Neuronal stem cell (in vitro differentiated cells): ENCODE measurements around the gene CHL1.

ENCODE experiments used
- DNase-seq: peaks from one replicate; pipeline ENCODE4 v3.0.0-alpha.2; 2013; ENCODE audit warnings: low spot score
- H2AFZ ChIP-seq: one replicate; pipeline ENCODE4 v1.6.1; 2013; ENCODE audit warnings: mild to moderate bottlenecking, low read length, inconsistent platforms
- H2AK5ac ChIP-seq: 2 replicates; pipeline ENCODE4 v1.6.1; 2013; ENCODE audit warnings: low read depth, mild to moderate bottlenecking, inconsistent platforms, low read length, moderate library complexity, mixed read lengths
- H2BK120ac ChIP-seq: 2 replicates; pipeline ENCODE4 v1.6.1; 2013; ENCODE audit warnings: low read depth, mild to moderate bottlenecking, inconsistent platforms, low read length, moderate library complexity, mixed read lengths
- H2BK12ac ChIP-seq: one replicate; pipeline ENCODE4 v1.6.1; 2013; ENCODE audit warnings: low read length, inconsistent platforms
- H2BK15ac ChIP-seq: 2 replicates; pipeline ENCODE4 v1.6.1; 2013; ENCODE audit warnings: mild to moderate bottlenecking, low read length, inconsistent platforms, mixed read lengths
- H2BK5ac ChIP-seq: one replicate; pipeline ENCODE4 v1.6.1; 2013; ENCODE audit warnings: inconsistent platforms, mild to moderate bottlenecking, low read length, moderate library complexity
- H3K14ac ChIP-seq: one replicate; pipeline ENCODE4 v1.6.1; 2013; ENCODE audit warnings: low read length, inconsistent platforms
- H3K18ac ChIP-seq: 2 replicates; pipeline ENCODE4 v1.6.1; 2013; ENCODE audit warnings: low read length, inconsistent platforms
- H3K23ac ChIP-seq: 2 replicates; pipeline ENCODE4 v1.6.1; 2013; ENCODE audit warnings: low read depth, mild to moderate bottlenecking, mixed read lengths, low read length, inconsistent platforms; ENCODE audit not compliant: poor library complexity
- H3K27ac ChIP-seq: replicated peaks from 3 replicates; pipeline ENCODE4 v1.5.1; 2013; ENCODE audit warnings: low read length, inconsistent platforms
- H3K27me3 ChIP-seq, 3 experiments: 2 replicates each; pipeline ENCODE4 v1.6.1; 2013; ENCODE audit warnings: low read length in 3 of 3, mild to moderate bottlenecking in 2 of 3, inconsistent platforms in 1 of 3, low read depth in 1 of 3, mixed read lengths in 1 of 3, moderate library complexity in 1 of 3; ENCODE audit not compliant: control insufficient read depth in 3 of 3, insufficient read depth in 3 of 3
- H3K36me3 ChIP-seq, 2 donors: replicated peaks in 1 of 2; 2 replicates each; pipeline ENCODE4 v1.6.1; 2013; ENCODE audit warnings: low read length in 2 of 2; ENCODE audit not compliant: control insufficient read depth in 2 of 2, insufficient read depth in 2 of 2
- H3K4ac ChIP-seq: 2 replicates; pipeline ENCODE4 v1.6.1; 2013; ENCODE audit warnings: inconsistent platforms, mild to moderate bottlenecking, low read length, moderate library complexity
- H3K4me1 ChIP-seq, 2 donors: 1 replicate in 1 of 2; 2 replicates in 1 of 2; pipeline ENCODE4 v1.6.1; 2013; ENCODE audit warnings: low read length in 2 of 2, low read depth in 1 of 2; ENCODE audit not compliant: control insufficient read depth in 2 of 2, insufficient read depth in 1 of 2
- H3K4me2 ChIP-seq: one replicate; pipeline ENCODE4 v1.6.1; 2013; ENCODE audit warnings: mild to moderate bottlenecking, low read length, inconsistent platforms; ENCODE audit not compliant: insufficient read depth, poor library complexity, severe bottlenecking
- H3K4me3 ChIP-seq, 2 donors: 2 replicates each; pipeline ENCODE4 v1.5.1; 2013; ENCODE audit warnings: low read length in 2 of 2, mild to moderate bottlenecking in 2 of 2, inconsistent platforms in 1 of 2, moderate library complexity in 1 of 2
- H3K79me1 ChIP-seq: one replicate; pipeline ENCODE4 v1.6.1; 2013; ENCODE audit warnings: low read depth, mild to moderate bottlenecking, inconsistent platforms, low read length, moderate library complexity
- H3K9ac ChIP-seq: one replicate; pipeline ENCODE4 v1.6.1; 2013; ENCODE audit warnings: mild to moderate bottlenecking, low read depth, low read length, inconsistent platforms; ENCODE audit not compliant: poor library complexity
- H3K9me3 ChIP-seq, 2 donors: replicated peaks in 1 of 2; 2 replicates each; pipeline versions ENCODE3 to v1.6.1; 2013; ENCODE audit warnings: low read length in 2 of 2, mild to moderate bottlenecking in 2 of 2, inconsistent platforms in 1 of 2, low read depth in 1 of 2, mixed read lengths in 1 of 2, moderate library complexity in 1 of 2; ENCODE audit not compliant: control insufficient read depth in 2 of 2, insufficient read depth in 1 of 2
- H4K8ac ChIP-seq: one replicate; pipeline ENCODE4 v1.6.1; 2013; ENCODE audit warnings: low read depth, mild to moderate bottlenecking, inconsistent platforms, low read length, moderate library complexity
- H4K91ac ChIP-seq: one replicate; pipeline ENCODE4 v1.6.1; 2013; ENCODE audit warnings: low read length, low read depth, mild to moderate bottlenecking, inconsistent platforms; ENCODE audit not compliant: poor library complexity
- WGBS, 2 donors: extraction: QIAGEN DNeasy Blood & Tissue Kit; methylation state at CpG; one replicate each; pipeline ENCODE4 v1.1.7; 2013; ENCODE audit warnings: missing lambda C conversion rate in 2 of 2, mixed read lengths in 1 of 2; ENCODE audit not compliant: insufficient read length in 2 of 2, insufficient replicate concordance in 1 of 2; ENCODE audit errors: extremely low coverage in 2 of 2; 5-methylcytosine and 5-hydroxymethylcytosine counted together

The CHL1 gene

GRCh38 chr3:447671-448070 is 251.1 kb downstream of the CHL1 start:
- WGBS, 2 donors: no CpG with 5 or more reads among the region's 5 CpGs
- Histone ChIP-seq H3K36me3 (no peaks in the 10 kb centered on the region), H2BK120ac (no peak overlapping the region), H3K27ac (no peak overlapping the region), H3K14ac (no peak overlapping the region), H3K9me3 (no peaks in the 10 kb centered on the region), H4K8ac (no peak overlapping the region), H3K4me2 (no peak overlapping the region), H3K18ac (no peak overlapping the region), H3K27me3 (no peaks in the 10 kb centered on the region), H4K91ac (no peak overlapping the region), H2AK5ac (no peak overlapping the region), H2BK15ac (no peak overlapping the region), H3K4me1 (no peaks in the 10 kb centered on the region), H3K9ac (no peak overlapping the region), H3K23ac (no peak overlapping the region), H3K4ac (no peak overlapping the region), H2BK12ac (no peak overlapping the region), H3K79me1 (no peaks in the 10 kb centered on the region), H2AFZ (no peak overlapping the region), H2BK5ac (no peak overlapping the region), H3K4me3 (no peak overlapping the region)
- no peak for DNase-seq

GRCh38 chr3:449711-450110 is 253.1 kb downstream of the CHL1 start:
- Histone ChIP-seq H3K4ac (no peak overlapping the region), H2AFZ (no peak overlapping the region), H2BK5ac (no peak overlapping the region), H3K9me3 (no peaks in the 10 kb centered on the region), H3K27ac (no peak overlapping the region), H3K4me2 (no peak overlapping the region), H3K14ac (no peak overlapping the region), H3K23ac (no peak overlapping the region), H3K79me1 (no peaks in the 10 kb centered on the region), H2BK120ac (no peak overlapping the region), H3K18ac (no peak overlapping the region), H2BK12ac (no peak overlapping the region), H4K8ac (no peak overlapping the region), H2AK5ac (no peak overlapping the region), H4K91ac (no peak overlapping the region), H2BK15ac (no peak overlapping the region), H3K4me3 (no peak overlapping the region), H3K4me1 (no peaks in the 10 kb centered on the region), H3K36me3 (no peaks in the 10 kb centered on the region), H3K9ac (no peak overlapping the region), H3K27me3 (no peaks in the 10 kb centered on the region)
- DNase-seq: no peak
- WGBS, 2 donors: no CpG with 5 or more reads among the region's 4 CpGs

- Histone ChIP-seq H2AFZ (no peak overlapping the region), H3K36me3 (no peaks in the 10 kb centered on the region), H4K8ac (no peak overlapping the region), H3K14ac (no peak overlapping the region), H3K4me3 (no peak overlapping the region), H3K18ac (no peak overlapping the region), H3K4me2 (no peak overlapping the region), H3K27me3 (no peaks in the 10 kb centered on the region), H3K4me1 (no peaks in the 10 kb centered on the region), H3K9me3 (no peaks in the 10 kb centered on the region), H2AK5ac (no peak overlapping the region), H2BK5ac (no peak overlapping the region), H2BK15ac (no peak overlapping the region), H2BK12ac (no peak overlapping the region), H3K4ac (no peak overlapping the region), H3K23ac (no peak overlapping the region), H4K91ac (no peak overlapping the region), H2BK120ac (no peak overlapping the region), H3K79me1 (no peaks in the 10 kb centered on the region), H3K27ac (no peak overlapping the region), H3K9ac (no peak overlapping the region)
- WGBS, 2 donors: no CpG with 5 or more reads among the region's 2 CpGs
- DNase-seq: no peak
Observed at GRCh38 chr3:452221-452620, 255.7 kb downstream of the CHL1 start.

- H4K8ac ChIP-seq: no peak overlapping the region
- no peaks in the 10 kb centered on the region for H3K9me3 ChIP-seq
- no peak overlapping the region for H2BK5ac ChIP-seq
- H3K14ac ChIP-seq: no peak overlapping the region
- H3K4me1 ChIP-seq: no peaks in the 10 kb centered on the region
- H3K27ac ChIP-seq: no peak overlapping the region
- H3K79me1 ChIP-seq: no peaks in the 10 kb centered on the region
- H3K27me3 ChIP-seq: no peaks in the 10 kb centered on the region
- no peak overlapping the region for H2BK120ac ChIP-seq
- H2AFZ ChIP-seq: no peak overlapping the region
- H2BK12ac ChIP-seq: no peak overlapping the region
- no peaks in the 10 kb centered on the region for H3K36me3 ChIP-seq
- H3K23ac ChIP-seq: no peak overlapping the region
- no peak for DNase-seq
- no peak overlapping the region for H2BK15ac ChIP-seq
- H3K18ac ChIP-seq: no peak overlapping the region
- no peak overlapping the region for H3K4me3 ChIP-seq
- no peak overlapping the region for H3K4me2 ChIP-seq
- no peak overlapping the region for H4K91ac ChIP-seq
- no peak overlapping the region for H3K4ac ChIP-seq
- H3K9ac ChIP-seq: no peak overlapping the region
- WGBS, 2 donors: no CpG with 5 or more reads among the region's 4 CpGs
- H2AK5ac ChIP-seq: no peak overlapping the region
Observed at GRCh38 chr3:453106-453505, 256.5 kb downstream of the CHL1 start.
